MM.1S (cell line): Measurements from ENCODE around the gene UBE2U.

ENCODE experiments used
- EZH2phosphoT487 ChIP-seq: fragments of 300-600 bp; sonication (generic); IDR thresholded peaks from 2 replicates; pipeline ENCODE4 v1.6.1; 2018; ENCODE audit warnings: antibody characterized with exemption, low read length
- TF ChIP-seq, protein P1 (sequence below): fragments of 300-600 bp; sonication (generic); IDR thresholded peaks from 2 replicates; pipeline ENCODE4 v1.5.1; 2016; ENCODE audit warnings: antibody characterized with exemption, low read length, mixed read lengths

DNA sequence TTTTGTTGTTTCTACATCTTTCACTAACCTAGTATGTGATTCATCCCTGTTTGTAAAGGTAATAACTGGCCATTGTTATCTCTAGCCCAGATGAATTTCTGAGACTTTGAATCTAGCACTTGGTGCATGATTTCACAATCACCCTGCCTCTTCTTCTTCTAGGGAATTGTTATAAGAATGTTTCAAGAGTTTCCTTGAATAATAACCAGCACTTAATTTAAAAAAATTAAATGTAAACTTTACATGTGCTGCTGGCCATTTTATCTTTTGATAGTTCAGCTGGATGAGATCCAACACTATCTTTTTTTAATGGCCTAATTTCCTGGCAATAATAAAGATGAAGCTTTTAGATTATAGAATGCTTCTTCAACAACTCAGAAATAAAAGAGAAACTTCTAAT, 31.8 kb downstream of the UBE2U start:
- TF ChIP-seq, protein P1, sequence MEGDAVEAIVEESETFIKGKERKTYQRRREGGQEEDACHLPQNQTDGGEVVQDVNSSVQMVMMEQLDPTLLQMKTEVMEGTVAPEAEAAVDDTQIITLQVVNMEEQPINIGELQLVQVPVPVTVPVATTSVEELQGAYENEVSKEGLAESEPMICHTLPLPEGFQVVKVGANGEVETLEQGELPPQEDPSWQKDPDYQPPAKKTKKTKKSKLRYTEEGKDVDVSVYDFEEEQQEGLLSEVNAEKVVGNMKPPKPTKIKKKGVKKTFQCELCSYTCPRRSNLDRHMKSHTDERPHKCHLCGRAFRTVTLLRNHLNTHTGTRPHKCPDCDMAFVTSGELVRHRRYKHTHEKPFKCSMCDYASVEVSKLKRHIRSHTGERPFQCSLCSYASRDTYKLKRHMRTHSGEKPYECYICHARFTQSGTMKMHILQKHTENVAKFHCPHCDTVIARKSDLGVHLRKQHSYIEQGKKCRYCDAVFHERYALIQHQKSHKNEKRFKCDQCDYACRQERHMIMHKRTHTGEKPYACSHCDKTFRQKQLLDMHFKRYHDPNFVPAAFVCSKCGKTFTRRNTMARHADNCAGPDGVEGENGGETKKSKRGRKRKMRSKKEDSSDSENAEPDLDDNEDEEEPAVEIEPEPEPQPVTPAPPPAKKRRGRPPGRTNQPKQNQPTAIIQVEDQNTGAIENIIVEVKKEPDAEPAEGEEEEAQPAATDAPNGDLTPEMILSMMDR: no peak
- no peak for TF ChIP-seq EZH2phosphoT487
